HG02571 (cell line): ENCODE data around the gene DPEP3.
"Not testable (repeated sequence)": the region's sequence is repeated elsewhere in the genome, so short reads cannot be mapped to it uniquely, and the experiment has no call there.

ENCODE experiments used
- ATAC-seq: cut with Tn5 transposase; IDR thresholded peaks from one replicate; pipeline ENCODE4 v1.9.1; 2021; ENCODE audit warnings: mild to moderate bottlenecking, moderate library complexity; ENCODE audit not compliant: unreplicated experiment

The DPEP3 gene

DNA sequence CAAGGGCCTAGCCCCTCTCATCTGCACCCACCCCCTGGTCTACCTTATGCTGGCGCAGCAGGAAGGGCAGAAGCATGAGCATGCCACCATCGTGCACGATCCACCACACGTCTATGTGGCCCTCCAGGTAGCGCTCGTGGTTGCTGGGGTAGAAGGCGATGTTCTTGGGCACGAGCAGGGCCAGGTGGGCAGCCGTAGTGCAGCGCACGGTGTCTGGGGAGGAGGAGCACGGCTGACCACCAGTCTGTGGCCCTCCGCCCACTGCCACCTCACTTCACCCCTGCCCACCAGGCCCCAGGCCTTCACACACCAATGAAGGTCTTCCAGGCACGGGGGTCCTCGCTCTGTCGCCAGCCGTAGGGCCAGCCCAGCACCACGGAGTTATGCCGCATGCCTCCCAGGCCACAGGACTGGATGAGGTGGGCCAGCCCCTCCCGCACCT lies 34.1 kb downstream of the DPEP3 start:
- no peak for ATAC-seq

DNA sequence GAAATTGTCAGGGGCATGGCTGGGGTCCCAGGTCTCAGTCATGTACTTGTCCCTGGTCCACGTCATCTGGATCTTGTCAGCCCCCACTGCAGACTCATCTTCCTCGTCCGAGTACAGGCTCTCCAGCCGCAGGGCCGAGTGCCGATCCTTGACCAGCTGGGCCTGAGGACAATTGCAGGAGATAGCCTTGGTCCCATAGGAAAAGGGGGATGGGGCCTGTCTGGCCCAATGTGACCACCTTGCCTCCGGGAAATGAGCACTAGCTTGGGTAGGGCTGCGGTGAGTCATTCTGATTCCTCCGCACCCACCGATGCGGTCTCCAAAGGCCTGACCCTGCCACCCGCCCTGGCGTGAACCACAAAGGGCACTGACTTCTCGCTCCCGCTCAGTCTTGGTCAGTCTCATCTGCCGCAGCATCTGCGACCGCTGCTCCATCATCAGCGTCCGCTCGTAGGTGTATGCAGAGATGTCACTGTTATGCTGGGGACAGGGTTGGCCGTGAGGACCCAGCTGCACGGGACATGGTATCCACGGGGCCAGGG lies 34.8 kb downstream of the DPEP3 start:
- ATAC-seq, result no peak

DNA sequence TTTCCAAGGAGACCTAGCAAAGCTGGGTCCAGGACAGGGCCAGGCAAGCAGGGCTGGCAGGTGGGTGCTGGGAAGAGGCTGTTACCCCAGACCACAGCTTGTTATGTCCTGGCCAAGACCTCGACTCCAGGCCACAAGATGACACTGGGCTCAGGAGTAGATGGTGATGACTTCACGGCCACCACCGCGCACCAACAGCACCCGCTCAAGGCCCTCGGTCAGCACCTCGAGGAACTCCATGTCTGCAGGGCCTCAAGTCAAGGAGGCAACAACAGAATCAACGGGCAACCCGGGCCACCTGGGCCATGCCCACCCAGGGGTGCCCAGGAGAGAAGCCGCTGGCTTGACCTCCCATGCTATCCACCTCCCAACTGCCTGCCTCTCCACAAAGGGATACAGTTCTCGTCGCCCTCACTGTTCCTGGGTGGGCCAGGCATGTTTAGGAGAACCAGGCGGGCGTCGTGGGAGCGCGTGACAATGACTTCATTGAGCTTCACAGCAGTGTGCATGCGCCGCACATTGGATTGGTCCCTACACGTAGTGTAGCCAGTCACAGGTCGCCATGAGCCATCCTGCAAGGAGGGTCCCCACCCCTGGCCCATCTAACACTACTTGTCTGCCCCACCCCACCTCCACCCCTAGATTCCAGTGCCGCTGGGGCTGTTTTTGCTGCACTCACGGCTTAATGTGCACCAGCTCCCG lies 35.5 kb downstream of the DPEP3 start:
- ATAC-seq, result no peak

DNA sequence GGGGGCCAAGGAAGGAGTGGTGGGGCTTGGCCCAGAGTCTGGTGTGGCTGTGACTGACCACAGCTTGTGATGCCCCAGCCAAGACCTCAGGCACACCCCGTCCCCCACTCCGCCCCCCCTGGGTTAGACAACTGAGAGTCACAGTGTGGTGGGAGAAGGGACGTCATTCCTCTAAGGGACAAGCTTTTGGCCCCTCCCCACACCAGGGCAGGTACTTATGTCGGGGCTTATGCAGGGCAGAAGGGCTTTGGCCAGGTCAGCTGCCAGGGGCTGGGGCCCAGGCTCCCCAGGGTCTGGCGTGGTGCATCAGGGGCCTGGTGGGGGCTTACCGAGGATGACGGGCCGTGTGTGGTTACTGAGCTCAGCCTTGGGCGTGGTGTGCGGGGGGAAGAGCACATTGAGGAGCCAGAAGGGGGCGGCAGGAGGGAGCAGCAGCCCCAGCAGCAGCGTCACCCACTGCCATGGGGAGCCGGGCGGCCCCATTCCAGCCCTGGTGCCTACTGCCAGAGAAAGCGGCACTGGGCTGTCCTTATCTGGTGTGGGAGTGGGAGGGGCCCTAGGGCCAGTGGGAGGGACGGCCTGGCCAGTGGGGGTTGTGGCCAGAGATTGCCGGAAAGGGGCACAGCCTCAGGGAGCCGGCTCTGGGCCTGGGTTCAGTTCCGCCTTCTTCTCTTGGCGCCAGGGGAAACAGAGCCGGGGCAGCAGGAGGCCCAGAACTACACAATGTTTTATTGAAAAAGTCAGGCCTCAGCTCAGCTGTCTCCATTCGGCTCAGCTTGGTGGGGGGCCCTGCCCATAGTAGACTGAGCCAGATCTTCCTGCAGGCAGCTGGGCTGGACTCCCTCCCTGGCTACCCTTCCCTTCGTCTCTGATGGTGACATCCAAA lies 36.4 kb downstream of the DPEP3 start, which contains the start of gene LCAT:
Gene LCAT, minus strand, starts transcription at position 502 of the 886 bp plus-strand sequence. Its CDS starts 19 bp downstream, at position 483.
- ATAC-seq, result no peak

DNA sequence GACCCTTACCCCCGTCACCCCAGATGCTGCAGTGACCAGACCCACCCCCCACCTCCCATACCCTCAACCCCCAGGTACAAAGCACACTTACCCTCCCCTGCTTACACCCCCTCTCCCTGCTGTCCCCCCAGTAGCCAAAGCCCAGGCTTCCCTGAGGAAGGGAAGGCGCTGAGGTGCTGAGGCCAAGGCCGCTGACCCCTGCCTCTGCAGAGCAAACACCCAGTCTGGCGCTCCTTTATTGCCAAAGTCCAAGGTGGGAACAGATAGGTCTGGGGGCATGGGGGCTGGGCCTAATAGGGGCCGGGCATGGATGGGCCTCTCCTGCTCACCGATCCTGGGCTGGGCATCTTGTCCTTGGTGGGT lies 37.1 kb downstream of the DPEP3 start:
- no peak for ATAC-seq

DNA sequence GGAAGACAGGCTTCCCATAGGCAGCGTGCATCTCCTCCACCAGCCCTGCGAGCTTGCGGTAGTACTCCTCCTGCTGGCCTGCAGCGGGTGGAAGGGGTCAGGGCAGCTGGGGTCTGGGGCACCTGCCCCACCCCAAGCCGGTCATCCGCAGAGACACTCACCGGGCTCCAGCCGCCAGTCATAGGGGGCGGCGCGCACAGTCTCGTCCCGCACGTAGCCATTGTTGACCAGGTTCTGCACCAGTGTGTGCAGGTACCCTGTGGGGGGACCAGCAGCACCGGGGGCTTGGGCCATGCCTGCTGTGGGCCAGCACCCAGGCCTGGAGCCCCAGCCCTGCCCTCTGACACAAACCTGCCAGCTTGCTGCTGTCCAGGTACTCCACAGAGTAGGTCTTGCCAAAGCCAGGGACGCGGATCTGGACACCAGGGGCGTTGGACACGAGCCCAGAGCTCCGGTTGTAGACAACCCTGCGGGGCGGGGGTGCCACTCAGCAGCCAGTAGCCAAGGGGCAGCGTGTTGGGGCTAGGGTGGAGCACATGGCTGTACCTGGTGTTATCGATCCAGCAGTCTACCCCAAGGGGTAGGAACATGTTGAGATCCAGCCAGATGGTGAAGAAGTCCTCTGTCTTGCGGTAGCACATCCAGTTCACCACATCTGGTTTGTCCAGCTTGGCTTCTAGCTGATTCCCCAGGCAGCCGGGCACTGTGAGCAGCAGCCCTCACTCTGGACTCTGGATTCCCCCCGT lies 37.6 kb downstream of the DPEP3 start:
- ATAC-seq, result no peak

DNA sequence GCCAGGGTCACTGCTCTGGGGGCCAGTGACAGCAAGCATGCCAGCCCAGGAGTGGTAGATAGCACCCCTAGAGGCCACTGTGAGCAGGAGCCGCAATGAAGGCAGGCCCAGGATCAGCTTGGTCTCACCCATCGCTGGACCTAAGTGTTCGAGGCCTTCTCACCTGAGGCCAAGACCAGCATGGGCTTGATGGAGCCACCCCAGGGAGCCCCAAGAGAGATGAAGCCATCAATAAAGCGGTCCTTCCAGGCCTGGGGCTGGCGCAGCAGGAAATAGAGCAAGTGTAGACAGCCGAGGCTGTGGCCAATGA lies 38.1 kb downstream of the DPEP3 start:
- no peak for ATAC-seq

DNA sequence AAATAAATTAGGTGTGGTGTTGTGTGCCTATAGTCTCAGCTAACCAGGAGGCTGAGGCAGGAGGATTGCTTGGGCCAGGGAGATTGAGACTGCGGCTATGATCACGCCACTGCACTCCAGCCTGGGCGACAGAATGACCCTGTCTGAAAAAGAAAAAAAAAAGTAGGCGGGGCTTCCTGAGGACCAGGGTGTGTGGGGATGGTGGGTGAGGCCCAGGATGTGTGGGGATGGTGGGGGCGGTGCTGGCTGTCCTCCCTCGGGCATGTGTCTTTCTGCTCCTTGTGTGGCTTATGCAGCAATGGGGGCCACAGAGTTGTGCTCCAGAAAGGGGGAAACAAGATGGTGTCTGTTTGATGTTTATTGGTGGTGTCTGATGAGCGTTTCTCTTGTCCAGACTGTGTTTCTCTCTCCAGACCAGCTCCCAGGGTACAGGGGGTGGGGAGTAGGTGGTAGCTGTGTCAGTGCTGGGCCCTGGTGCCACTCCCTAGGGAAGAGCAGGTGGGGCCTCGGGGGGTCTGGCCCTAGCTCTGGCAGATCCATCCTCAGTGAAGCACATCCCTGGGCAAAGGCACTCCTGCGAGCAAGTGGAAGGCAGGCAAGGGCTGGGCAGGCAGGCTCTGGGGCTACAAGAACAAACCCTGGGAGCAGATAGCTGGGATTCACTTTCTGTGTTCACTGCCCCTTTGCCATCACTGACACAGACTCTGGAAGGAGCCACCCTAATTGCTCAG lies 38.7 kb downstream of the DPEP3 start:
- no peak for ATAC-seq

DNA sequence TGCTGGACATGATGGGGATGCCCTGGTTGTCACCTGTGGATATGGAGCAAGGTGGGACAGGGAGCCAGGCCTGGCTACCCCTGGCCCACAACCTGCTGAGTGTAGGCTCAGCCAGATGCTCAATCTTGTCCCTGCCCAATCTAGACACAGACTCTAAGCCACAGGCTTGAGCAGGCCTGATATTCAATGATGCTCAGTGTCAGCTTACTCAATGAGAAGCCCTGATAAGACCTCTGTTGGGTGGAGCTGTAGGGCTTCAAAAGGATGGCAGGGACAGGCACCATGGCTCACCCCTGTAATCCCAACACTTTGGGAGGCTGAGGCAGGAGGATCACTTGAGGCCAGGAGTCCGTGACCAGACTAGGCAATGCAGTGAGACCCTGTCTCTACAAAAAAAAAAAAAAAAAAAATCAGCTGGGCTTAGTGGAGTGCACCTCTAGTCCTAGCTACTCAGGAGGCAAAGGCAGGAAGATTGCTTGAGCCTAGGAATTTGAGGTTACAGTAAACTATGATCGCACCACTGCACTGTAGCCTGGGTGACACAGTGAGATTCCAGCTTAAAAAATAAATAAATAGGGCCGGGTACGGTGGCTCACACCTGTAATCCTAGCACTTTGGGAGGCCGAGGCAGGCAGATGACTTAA lies 39.7 kb downstream of the DPEP3 start:
- no peak for ATAC-seq

DNA sequence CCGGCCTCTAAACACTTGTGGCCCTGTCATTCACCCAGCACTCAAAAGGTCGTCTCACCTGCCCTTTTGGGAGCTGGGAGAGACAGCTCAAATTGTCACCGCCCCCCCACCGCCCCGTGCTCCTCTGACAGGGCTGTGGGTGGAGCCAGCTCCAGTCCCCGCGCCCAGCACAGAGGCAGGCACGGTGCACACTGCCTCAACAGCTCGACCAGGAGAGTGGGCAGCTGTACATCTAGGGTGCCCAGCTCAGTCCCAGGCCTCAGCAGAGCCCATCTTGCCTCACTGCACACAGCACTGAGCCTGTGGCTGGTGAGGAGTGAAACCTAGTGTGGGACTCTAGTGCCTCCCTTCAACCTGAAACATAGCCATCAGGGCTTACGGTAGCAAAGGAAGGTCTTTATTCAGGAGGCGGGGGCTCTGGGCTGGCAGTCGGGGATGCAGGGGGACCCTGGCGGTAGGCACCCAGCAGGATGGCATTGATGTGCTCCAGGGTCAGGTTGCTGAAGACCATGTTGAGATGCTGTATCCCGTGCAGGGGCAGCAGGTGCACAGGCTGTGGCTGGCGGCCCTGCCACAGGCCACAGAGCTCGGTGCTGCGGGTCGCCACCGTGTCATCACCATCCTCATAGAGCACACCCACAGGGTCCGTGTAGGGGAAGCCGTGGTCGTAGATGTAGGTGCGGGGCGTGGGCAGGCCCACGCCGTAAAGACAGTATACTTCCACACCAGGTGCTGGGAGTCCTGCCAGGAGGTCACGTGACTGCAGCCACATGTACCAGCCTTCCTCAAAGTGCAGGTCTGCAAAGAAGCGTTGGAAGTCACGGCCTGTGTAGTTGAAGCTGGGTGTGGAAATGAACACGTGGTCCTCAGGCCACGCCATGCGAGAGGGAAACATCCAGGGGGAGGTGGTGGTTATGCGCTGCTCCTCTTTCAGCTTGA lies 40.5 kb downstream of the DPEP3 start:
- ATAC-seq, result no peak

DNA sequence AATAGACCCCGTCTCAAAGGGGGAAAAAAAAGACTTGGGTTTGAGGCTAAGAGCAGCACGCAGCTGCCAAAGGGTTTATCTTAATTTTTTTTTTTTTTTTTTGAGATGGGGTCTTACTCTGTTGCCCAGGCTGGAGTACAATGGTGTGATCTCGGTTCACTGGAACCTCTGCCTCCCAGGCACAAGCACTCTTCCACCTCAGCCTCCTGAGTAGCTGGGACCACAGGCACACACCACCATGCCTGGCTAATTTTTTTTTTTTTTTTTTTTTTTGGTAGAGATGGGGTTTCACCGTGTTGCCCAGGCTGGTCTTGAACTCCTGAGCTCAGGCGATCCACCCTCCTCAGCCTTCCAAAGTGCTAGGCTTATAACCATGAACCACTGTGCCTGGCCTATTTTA lies 42.6 kb downstream of the DPEP3 start:
- not testable (repeated sequence) for ATAC-seq

DNA sequence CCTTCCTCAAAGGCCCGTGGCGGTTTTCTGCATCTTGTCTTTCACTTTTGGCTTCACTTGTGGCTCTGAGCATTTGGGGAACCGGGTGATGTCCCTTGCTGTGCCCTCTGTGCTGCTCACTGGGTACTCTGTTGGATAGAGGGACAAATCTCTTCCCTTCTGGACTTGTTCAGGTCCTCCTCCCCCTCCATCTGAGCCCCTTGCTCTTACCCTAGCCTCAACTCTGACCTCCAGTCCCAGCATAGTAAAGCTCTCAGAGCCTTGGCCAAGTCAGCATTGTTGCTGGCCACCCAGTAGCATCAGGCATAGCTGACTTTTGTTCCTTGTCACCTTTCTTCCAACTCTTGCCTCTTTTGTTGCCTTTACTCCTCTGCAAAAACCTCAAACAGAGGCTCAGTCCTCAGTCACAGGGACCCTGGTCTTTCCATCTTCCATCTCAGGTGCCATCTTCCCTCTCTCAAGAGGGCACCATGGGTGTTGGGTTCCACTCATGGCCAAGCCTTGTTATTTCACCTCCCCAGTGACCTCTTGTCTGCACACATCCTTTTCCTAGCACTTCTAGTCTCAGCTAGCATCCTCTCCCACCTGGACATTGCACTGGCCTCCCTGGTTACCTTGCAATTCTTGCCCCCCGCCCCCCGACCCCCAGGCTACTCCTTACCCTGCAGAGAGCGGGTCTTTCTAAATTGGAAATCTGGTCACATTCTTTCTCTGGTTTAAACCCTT lies 43.3 kb downstream of the DPEP3 start:
- peak; percentile 46 for ATAC-seq

DNA sequence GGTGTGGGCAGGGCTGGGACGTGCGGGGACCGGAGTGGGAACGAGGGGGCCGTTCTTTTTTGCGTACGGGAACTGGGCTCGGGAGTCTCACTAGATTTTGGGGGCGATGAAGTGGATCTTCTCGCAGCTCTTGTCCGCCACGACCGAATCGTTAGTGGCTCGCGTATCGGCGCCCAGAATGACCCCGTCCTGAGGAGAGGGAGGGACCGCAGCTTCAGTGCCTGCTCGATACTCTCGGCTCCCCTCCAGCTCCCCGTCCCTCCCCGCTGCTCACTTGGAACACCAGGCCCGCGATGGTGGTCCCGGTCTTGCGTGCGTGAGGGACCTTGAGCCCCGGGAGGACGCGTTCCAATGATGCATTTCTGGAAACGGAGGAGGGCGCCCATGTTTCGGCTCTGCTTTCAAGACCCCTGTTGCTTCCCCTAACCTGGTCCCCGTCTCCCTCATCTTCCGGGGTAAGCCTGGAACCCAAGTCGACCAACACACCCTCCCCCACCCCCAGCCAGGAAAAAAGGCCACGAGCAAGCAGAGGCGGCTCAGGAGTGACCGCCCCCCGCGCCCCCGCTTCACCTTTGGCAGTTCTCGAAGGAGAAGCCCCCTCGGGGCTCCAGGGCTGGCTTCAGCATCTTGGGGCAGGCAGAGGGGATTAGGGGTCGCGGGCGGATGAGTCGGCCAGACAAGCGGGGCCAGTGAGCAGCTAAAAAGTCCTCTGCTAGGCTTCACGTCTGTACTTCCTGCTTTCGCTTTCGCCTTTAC lies 44.0 kb downstream of the DPEP3 start, which contains the start of gene PSMB10:
Gene PSMB10, minus strand, starts transcription at position 727 of the 756 bp plus-strand sequence. Its CDS starts 101 bp downstream, at position 626.
- no peak for ATAC-seq

DNA sequence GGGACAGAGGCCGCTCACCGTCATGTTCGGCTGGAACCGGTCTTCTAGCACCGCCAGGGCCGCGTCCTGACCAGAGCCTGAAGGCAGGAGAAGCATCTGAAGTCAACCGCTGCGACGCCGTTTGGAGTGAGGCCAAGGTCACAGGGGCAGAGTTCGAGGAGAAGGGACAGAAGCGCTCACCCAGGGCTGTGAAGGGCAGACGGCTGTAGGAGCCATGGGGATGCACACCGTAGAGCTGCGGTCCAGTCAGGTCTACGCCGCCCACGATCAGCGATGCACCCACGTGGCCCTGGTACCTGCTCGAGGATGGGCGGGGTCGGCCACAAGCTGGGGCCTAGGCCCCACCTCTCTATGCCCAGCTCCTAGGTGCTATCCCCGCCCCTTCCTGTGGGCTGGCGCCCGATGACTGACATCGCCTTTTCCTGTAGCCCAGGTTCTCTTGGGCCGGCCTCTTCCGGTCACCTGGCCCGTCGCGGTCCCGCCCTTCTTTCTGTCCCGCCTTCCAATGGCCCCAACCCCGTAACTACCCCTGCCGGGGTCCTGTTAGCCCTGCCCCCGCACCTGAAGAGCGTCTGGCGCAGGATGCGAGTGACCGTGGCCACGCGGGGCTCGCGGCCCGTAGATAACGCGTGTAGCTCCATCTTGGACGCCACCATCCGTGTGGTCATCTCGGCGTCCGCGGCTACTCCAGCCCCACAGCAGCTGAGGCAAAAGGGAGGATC lies 44.7 kb downstream of the DPEP3 start:
- ATAC-seq, result peak; percentile 87

DNA sequence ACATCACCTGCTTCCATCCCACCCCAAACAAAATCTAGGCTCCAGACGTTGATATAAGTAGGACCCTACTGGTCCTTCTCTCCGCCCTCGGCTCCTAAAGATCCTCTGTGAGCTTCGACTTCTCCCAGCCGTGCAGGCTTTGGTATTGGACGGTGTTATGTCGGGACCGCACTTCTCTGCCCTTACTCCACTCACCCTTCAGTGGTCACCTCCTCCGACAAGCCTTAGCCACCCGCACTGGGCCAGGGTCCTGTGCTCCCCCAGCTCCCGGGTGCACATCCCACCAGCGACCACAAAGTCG lies 45.2 kb downstream of the DPEP3 start:
- no peak for ATAC-seq

DNA sequence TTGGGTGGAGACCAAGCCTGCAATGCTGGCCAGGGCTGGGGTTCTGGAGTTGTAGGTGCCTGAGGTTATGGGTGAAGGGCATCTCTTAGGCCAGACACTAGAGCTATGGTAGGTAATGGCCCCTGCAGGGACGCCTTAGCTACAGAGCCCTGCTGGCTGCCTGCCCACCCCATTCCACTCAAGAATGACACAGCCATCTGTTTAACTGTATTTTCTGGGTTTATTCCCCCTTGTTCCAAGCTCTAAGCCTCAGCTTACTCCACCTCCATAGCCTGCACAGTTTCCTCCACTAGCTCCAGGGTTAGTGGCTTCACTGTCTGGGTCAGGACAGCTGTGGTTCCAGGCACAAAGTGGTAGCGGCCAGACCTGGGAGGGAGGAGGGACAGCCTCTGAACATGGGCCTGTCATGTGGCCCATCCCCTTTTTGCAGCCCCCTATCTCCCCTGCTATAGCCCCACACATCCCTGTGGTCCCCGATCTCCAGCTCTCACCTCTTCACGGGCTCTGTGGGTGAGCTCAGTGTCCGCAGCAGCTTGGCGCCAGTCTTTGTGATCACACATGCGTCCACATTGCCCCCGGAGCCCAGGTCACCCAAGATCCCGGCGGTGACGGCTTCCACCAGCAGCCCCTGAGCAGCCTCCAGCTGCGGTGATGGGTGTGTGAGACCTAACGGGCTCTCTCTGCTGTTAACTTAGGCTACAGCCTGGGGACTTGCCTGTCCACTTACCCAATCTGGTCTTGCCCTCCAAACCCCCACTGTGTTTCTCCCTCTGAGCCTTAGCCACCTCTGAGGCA lies 45.8 kb downstream of the DPEP3 start:
- no peak for ATAC-seq
